Kidney epithelial cell (primary cell): ENCODE measurements around the gene LAMB2. TPM values are rescaled to one million over a fixed set of nuclear protein-coding genes. Genes with fewer than 3 reads are reported as not detected.
A peak's percentile ranks its signal among the peaks of the same experiment; 100 is the strongest.

ENCODE experiments used
- DNase-seq: peaks from one replicate; pipeline ENCODE4 v3.0.0-alpha.2; 2010; ENCODE audit warnings: low read depth
- H3K27me3 ChIP-seq: 2 replicates; pipeline ENCODE4 v1.6.0; 2011; ENCODE audit warnings: low read length; ENCODE audit not compliant: control insufficient read depth, insufficient read depth
- H3K36me3 ChIP-seq: 2 replicates; pipeline ENCODE4 v1.5.1; 2011; ENCODE audit warnings: low read length; ENCODE audit not compliant: control insufficient read depth, insufficient read depth
- H3K4me3 ChIP-seq: 2 replicates; pipeline ENCODE4 v1.5.1; 2011; ENCODE audit warnings: low read depth, mild to moderate bottlenecking, control low read depth, low read length
- CTCF ChIP-seq: IDR thresholded peaks from 2 replicates; pipeline ENCODE4 v1.5.1; 2011; ENCODE audit warnings: mild to moderate bottlenecking, moderate library complexity, low read length, control low read depth, inconsistent platforms; ENCODE audit not compliant: insufficient read depth, poor library complexity, severe bottlenecking
- total RNA-seq: library from RNA; depleted of rRNA; stranded (reverse); fragments of >200 nt; gene quantifications from 2 replicates; pipeline ENCODE4 v1.2.3, GENCODE V29; 2015

LAMB2 gene
- total RNA-seq, 1 donor from 2014 or later, result 197 TPM

- Histone ChIP-seq H3K4me3 (peak overlapping the region; percentile 54), H3K27me3 (no peaks in the 10 kb centered on the region), H3K36me3 (no peaks in the 10 kb centered on the region)
- DNase-seq, result peak; percentile 28
- TF ChIP-seq CTCF, result no peak
These were observed 39.7 kb downstream of the LAMB2 start for GRCh38 chr3:49092938-49093852.

GRCh38 chr3:49081429-49081828, 51.4 kb downstream of the LAMB2 start:
- H3K4me3 ChIP-seq, result no peak overlapping the region
- peaks cover 1% of the 10 kb centered on the region for H3K36me3 ChIP-seq

GRCh38 chr3:49079270-49079669, 53.6 kb downstream of the LAMB2 start:
- Histone ChIP-seq H3K4me3 (no peak overlapping the region), H3K36me3 (peaks cover 1% of the 10 kb centered on the region), H3K27me3 (no peaks in the 10 kb centered on the region)
- TF ChIP-seq CTCF, result no peak
- DNase-seq, result no peak

More at GRCh38 chr3:49081429-49081828, 51.4 kb downstream of the LAMB2 start:
- no peak for DNase-seq
- H3K27me3 ChIP-seq, result no peaks in the 10 kb centered on the region
- no peak for TF ChIP-seq CTCF

GRCh38 chr3:49076646-49077045, 56.2 kb downstream of the LAMB2 start:
- peaks cover 3% of the 10 kb centered on the region for H3K36me3 ChIP-seq
- TF ChIP-seq CTCF, result no peak
- no peak for DNase-seq

GRCh38 chr3:49076116-49076515, 56.7 kb downstream of the LAMB2 start:
- Histone ChIP-seq H3K27me3 (no peaks in the 10 kb centered on the region), H3K36me3 (peaks cover 3% of the 10 kb centered on the region), H3K4me3 (no peak overlapping the region)
- no peak for TF ChIP-seq CTCF
- no peak for DNase-seq

More at GRCh38 chr3:49076646-49077045, 56.2 kb downstream of the LAMB2 start:
- no peaks in the 10 kb centered on the region for H3K27me3 ChIP-seq
- H3K4me3 ChIP-seq, result no peak overlapping the region

Other genes starting within 250 kb of the LAMB2 start
- gene SLC25A20, start 234.2 kb downstream of the LAMB2 start, total RNA-seq, result 6.9 and 12.3 TPM in 2 replicates
- 99.9 and 106 TPM in 2 replicates for gene ARIH2, start 214.2 kb downstream of the LAMB2 start, total RNA-seq
- 29.0 and 43.2 TPM in 2 replicates for gene P4HTM, start 142.8 kb downstream of the LAMB2 start, total RNA-seq
- gene WDR6, start 125.7 kb downstream of the LAMB2 start, total RNA-seq, result 124 and 135 TPM in 2 replicates
- gene DALRD3, start 114.5 kb downstream of the LAMB2 start, total RNA-seq, result 55.2 and 61.0 TPM in 2 replicates
- gene NDUFAF3, start 110.9 kb downstream of the LAMB2 start, total RNA-seq, result 102 and 145 TPM in 2 replicates
- 127 and 177 TPM in 2 replicates for gene IMPDH2, start 103.7 kb downstream of the LAMB2 start, total RNA-seq
- 56.0 and 75.6 TPM in 2 replicates for gene QRICH1, start 39.0 kb downstream of the LAMB2 start, total RNA-seq
- gene QARS1, start 28.3 kb downstream of the LAMB2 start, total RNA-seq, result 279 and 320 TPM in 2 replicates
- 55.2 and 62.6 TPM in 2 replicates for gene USP19, start 12.2 kb downstream of the LAMB2 start, total RNA-seq
- gene CCDC71, start 33.3 kb upstream of the LAMB2 start, total RNA-seq, result 41.2 and 46.6 TPM in 2 replicates
- gene KLHDC8B, start 38.5 kb upstream of the LAMB2 start, total RNA-seq, result 6.4 and 10.1 TPM in 2 replicates
- gene C3orf62, start 144.2 kb upstream of the LAMB2 start, total RNA-seq, result 1.1 and 1.5 TPM in 2 replicates
- gene USP4, start 207.0 kb upstream of the LAMB2 start, total RNA-seq, result 17.4 and 24.1 TPM in 2 replicates
- 422 and 502 TPM in 2 replicates for gene GPX1, start 225.3 kb upstream of the LAMB2 start, total RNA-seq